ENCODE measurements around the gene IL17A.
A peak's percentile ranks its signal among the peaks of the same experiment; 100 is the strongest.

DNA sequence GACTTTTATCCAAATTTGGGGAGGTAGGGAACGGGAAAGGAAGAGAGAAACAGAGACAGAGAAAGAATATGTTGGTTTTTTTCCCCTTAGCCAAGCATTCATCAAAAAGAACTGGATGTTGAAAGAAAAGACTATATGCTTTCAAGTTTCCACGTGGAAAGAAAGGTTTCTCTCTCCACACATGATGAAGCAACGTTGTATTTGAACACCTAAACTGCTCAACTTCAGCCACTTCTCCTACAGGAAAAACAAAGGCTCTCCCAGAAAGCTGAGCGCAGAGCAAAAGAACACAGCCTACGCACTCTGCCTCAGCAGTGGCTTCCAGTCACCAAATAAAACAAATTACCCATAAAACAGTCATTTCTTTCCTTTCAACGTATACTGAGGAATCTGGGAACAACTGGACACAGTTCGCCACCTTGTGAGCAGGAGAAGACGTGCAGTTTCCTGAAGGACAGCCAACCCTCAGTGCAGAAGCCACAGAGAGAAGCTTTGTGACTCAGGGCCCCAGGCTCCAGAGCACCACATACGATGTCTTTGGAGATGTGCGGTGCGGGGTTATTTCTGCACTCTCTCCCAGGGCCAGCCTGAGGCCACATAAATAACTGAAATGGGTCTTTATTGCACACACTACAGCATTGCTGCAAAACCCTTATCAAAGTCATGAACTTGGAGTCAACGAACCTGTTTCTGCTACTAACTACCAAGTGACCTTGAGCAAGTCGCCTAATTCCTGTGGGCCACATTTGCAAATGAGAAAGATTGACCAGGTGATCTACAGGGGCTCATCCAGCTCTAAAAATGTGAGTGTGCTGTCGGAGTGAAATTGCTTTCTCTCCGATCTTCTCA is 48.0 kb downstream of the IL17A start:
- TF ChIP-seq, protein P1, sequence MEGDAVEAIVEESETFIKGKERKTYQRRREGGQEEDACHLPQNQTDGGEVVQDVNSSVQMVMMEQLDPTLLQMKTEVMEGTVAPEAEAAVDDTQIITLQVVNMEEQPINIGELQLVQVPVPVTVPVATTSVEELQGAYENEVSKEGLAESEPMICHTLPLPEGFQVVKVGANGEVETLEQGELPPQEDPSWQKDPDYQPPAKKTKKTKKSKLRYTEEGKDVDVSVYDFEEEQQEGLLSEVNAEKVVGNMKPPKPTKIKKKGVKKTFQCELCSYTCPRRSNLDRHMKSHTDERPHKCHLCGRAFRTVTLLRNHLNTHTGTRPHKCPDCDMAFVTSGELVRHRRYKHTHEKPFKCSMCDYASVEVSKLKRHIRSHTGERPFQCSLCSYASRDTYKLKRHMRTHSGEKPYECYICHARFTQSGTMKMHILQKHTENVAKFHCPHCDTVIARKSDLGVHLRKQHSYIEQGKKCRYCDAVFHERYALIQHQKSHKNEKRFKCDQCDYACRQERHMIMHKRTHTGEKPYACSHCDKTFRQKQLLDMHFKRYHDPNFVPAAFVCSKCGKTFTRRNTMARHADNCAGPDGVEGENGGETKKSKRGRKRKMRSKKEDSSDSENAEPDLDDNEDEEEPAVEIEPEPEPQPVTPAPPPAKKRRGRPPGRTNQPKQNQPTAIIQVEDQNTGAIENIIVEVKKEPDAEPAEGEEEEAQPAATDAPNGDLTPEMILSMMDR (IDR thresholded peaks at IDR 0.05) = peak; percentile 47 to 59 (median 58)
- TF ChIP-seq POLR2A (IDR thresholded peaks at IDR 0.05) = no peak
